ENCODE data around the gene TBC1D8.

The TBC1D8 gene

GRCh38 chr2:100972452-100972851, 178.7 kb downstream of the TBC1D8 start:
- peaks cover 18% of the 10 kb centered on the region for H3K27me3 Mint-ChIP-seq (ENCODE audit: low read depth, poor library complexity)
- H3K4me3 Mint-ChIP-seq = no peak overlapping the region
- H3K9me3 Mint-ChIP-seq = no peaks in the 10 kb centered on the region
- H3K4me1 Mint-ChIP-seq = peaks cover 12% of the 10 kb centered on the region
- no peak for DNase-seq
- no peaks in the 10 kb centered on the region for H3K36me3 Mint-ChIP-seq (ENCODE audit: low read depth)
- TF ChIP-seq CTCF (IDR thresholded peaks at IDR 0.05) = no peak
- H3K27ac Mint-ChIP-seq = no peak overlapping the region

GRCh38 chr2:100971221-100971620, 180.0 kb downstream of the TBC1D8 start:
- no peak overlapping the region for H3K27ac Mint-ChIP-seq
- H3K9me3 Mint-ChIP-seq = no peaks in the 10 kb centered on the region
- no peak for TF ChIP-seq CTCF (IDR thresholded peaks at IDR 0.05)
- H3K27me3 Mint-ChIP-seq (ENCODE audit: low read depth, poor library complexity) = peaks cover 16% of the 10 kb centered on the region
- H3K4me1 Mint-ChIP-seq = no peaks in the 10 kb centered on the region
- H3K36me3 Mint-ChIP-seq (ENCODE audit: low read depth) = no peaks in the 10 kb centered on the region
- H3K4me3 Mint-ChIP-seq = no peak overlapping the region
- DNase-seq = no peak

- DNase-seq = no peak
- H3K9me3 Mint-ChIP-seq = no peaks in the 10 kb centered on the region
These were observed 181.2 kb downstream of the TBC1D8 start for GRCh38 chr2:100969998-100970397.

GRCh38 chr2:100968146-100969145, 182.7 kb downstream of the TBC1D8 start:
- Mint-ChIP-seq H3K9me3 (no peaks in the 10 kb centered on the region), H3K27ac (no peak overlapping the region), H3K27me3 (ENCODE audit: low read depth, poor library complexity) (peaks cover 8% of the 10 kb centered on the region), H3K4me3 (no peak overlapping the region), H3K36me3 (ENCODE audit: low read depth) (no peaks in the 10 kb centered on the region), H3K4me1 (peaks cover 9% of the 10 kb centered on the region)
- no peak for TF ChIP-seq CTCF (IDR thresholded peaks at IDR 0.05)
- no peak for DNase-seq

More at GRCh38 chr2:100969998-100970397, 181.2 kb downstream of the TBC1D8 start:
- Mint-ChIP-seq H3K4me3 (no peak overlapping the region), H3K4me1 (no peaks in the 10 kb centered on the region), H3K27ac (no peak overlapping the region), H3K27me3 (ENCODE audit: low read depth, poor library complexity) (peaks cover 16% of the 10 kb centered on the region), H3K36me3 (ENCODE audit: low read depth) (no peaks in the 10 kb centered on the region)
- TF ChIP-seq CTCF (IDR thresholded peaks at IDR 0.05) = no peak

- Mint-ChIP-seq H3K27me3 (ENCODE audit: low read depth, poor library complexity) (peaks cover 8% of the 10 kb centered on the region), H3K4me1 (peaks cover 9% of the 10 kb centered on the region), H3K9me3 (no peaks in the 10 kb centered on the region), H3K36me3 (ENCODE audit: low read depth) (no peaks in the 10 kb centered on the region), H3K27ac (no peak overlapping the region), H3K4me3 (no peak overlapping the region)
- DNase-seq = no peak
- TF ChIP-seq CTCF (IDR thresholded peaks at IDR 0.05) = no peak
These were observed 183.5 kb downstream of the TBC1D8 start for GRCh38 chr2:100967716-100968115.
